ENCODE data around the gene GRIN3B.
A peak's percentile ranks its signal among the peaks of the same experiment; 100 is the strongest.

GRIN3B gene

DNA sequence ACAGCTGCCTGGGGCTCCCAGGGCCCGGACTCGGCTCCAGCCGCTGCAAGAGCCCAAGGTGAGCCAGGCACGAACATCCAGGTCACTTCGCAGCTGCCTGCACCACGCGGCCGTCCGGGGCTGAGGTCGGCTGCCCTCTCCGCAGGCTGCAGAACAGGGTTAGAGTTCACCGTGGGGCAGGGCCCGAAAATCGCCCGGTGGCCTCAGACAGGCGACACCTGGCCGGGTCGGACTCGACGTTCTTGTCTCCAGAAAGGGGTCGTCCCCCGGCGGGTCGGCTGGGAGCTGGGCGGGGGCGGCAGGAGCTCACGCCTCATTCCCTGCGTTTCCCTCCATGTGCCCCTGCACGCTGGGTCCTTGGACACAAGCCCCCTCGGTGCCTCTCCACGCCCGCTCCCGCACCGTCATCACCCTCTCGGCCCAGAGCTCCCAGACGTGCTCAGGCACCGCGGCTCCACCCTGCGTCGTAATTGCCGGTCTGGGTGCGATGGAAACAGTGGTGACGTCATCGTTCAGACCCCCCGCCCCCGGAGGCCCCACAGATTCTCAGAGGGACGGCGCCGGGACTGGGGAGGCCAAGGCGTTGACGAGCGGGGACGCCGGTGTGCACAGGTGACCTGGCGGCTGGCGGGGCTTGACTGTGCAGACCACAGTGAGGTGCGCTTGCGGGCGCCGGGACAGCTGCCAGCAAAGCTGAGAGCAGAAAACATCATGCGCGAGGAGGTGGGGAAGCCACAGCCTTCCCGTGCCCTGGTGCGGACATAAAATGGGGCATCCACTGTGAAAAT lies 4.0 kb upstream of the GRIN3B start:
- Histone ChIP-seq H3K4me1 (peaks cover 18 to 38% (median 32%) of the 10 kb centered on the region in 10 experiments), H3K27me3 (peaks cover 66 to 73% (median 70%) of the 10 kb centered on the region in 11 experiments), H3K4me2 (peak overlapping the region; percentile 66 to 76 (median 72)), H3K9me3 (replicated peaks in 1 of 11) (no peaks in the 10 kb centered on the region), H3K4me3 (peak overlapping the region in 6 of 10 experiments; percentile 7 to 50 (median 32); a peak in 7 of 20 replicates), H4K20me1 (peaks cover 0 to 81% (median 64%) of the 10 kb centered on the region in 11 experiments; a peak in 21 of 22 replicates), H3K9ac (peak overlapping the region in 5 of 11 experiments; percentile 14 to 37 (median 29); a peak in 2 of 22 replicates), H3K36me3 (peaks cover 15 to 38% (median 31%) of the 10 kb centered on the region in 11 experiments; a peak in 20 of 22 replicates), H3K27ac (no peak overlapping the region)
- TF ChIP-seq Cebpa-rat (IDR thresholded peaks at IDR 0.05), result no peak

- peaks cover 21 to 41% (median 35%) of the 10 kb centered on the region in 10 experiments for H3K4me1 ChIP-seq
- no peak overlapping the region for H3K4me3 ChIP-seq
- peaks cover 9 to 25% (median 19%) of the 10 kb centered on the region in 11 experiments; a peak in 20 of 22 replicates for H3K36me3 ChIP-seq
- no peak overlapping the region for H3K27ac ChIP-seq
- H3K4me2 ChIP-seq, result no peak overlapping the region
- peaks cover 84 to 91% (median 88%) of the 10 kb centered on the region in 11 experiments for H3K27me3 ChIP-seq
- H3K9me3 ChIP-seq (replicated peaks in 1 of 11), result no peaks in the 10 kb centered on the region
- TF ChIP-seq Cebpa-rat (IDR thresholded peaks at IDR 0.05), result no peak
- H4K20me1 ChIP-seq, result peaks cover 0 to 82% (median 59%) of the 10 kb centered on the region in 11 experiments; a peak in 21 of 22 replicates
- H3K9ac ChIP-seq, result no peak overlapping the region
Observed at GRCh38 chr19:998064-998463, 2.2 kb upstream of the GRIN3B start.

DNA sequence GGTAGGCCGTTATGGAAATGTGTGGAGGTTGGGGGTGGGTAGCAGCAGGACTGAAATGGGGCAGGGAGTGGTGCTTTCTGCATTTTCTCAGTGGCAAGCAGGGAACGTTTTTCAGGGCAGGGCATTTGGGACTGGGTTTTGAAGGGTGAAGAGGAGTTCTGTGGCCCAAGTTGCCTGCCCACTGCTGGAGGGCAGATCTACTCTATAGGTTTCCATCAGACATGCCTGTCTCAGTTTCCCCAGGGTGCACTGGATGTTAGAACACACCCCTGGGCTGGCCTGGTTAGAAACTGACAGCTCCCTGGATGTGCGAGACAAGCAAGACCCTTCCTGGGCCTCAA lies 870 bp upstream of the GRIN3B start:
- no peak overlapping the region for H3K4me2 ChIP-seq
- H4K20me1 ChIP-seq, result peaks cover 0 to 81% (median 46%) of the 10 kb centered on the region in 11 experiments; a peak in 21 of 22 replicates
- H3K36me3 ChIP-seq, result peaks cover 2 to 13% (median 6%) of the 10 kb centered on the region in 11 experiments; a peak in 17 of 22 replicates
- TF ChIP-seq Cebpa-rat (IDR thresholded peaks at IDR 0.05), result no peak
- H3K27me3 ChIP-seq, result peaks cover 88 to 99% (median 96%) of the 10 kb centered on the region in 11 experiments
- H3K4me3 ChIP-seq, result no peak overlapping the region
- H3K9ac ChIP-seq, result no peak overlapping the region
- no peak overlapping the region for H3K27ac ChIP-seq
- H3K4me1 ChIP-seq, result peaks cover 21 to 39% (median 34%) of the 10 kb centered on the region in 10 experiments
- no peaks in the 10 kb centered on the region for H3K9me3 ChIP-seq (replicated peaks in 1 of 11)

- Histone ChIP-seq H3K9ac (peak overlapping the region in 5 of 11 experiments; percentile 9 to 59 (median 32); a peak in 7 of 22 replicates), H3K27ac (no peak overlapping the region), H3K4me1 (peaks cover 18 to 25% (median 22%) of the 10 kb centered on the region in 10 experiments), H3K9me3 (replicated peaks in 1 of 11) (no peaks in the 10 kb centered on the region), H3K27me3 (peaks cover 76 to 84% (median 81%) of the 10 kb centered on the region in 11 experiments), H4K20me1 (peaks cover 0 to 77% (median 31%) of the 10 kb centered on the region in 11 experiments; a peak in 20 of 22 replicates), H3K4me3 (peak overlapping the region; percentile 31 to 63 (median 46); a peak in 16 of 20 replicates), H3K36me3 (no peaks in the 10 kb centered on the region), H3K4me2 (peak overlapping the region; percentile 51 to 90 (median 73))
- TF ChIP-seq Cebpa-rat (IDR thresholded peaks at IDR 0.05), result no peak
Observed at GRCh38 chr19:1000591-1001537, 645 bp downstream of the GRIN3B start.

DNA sequence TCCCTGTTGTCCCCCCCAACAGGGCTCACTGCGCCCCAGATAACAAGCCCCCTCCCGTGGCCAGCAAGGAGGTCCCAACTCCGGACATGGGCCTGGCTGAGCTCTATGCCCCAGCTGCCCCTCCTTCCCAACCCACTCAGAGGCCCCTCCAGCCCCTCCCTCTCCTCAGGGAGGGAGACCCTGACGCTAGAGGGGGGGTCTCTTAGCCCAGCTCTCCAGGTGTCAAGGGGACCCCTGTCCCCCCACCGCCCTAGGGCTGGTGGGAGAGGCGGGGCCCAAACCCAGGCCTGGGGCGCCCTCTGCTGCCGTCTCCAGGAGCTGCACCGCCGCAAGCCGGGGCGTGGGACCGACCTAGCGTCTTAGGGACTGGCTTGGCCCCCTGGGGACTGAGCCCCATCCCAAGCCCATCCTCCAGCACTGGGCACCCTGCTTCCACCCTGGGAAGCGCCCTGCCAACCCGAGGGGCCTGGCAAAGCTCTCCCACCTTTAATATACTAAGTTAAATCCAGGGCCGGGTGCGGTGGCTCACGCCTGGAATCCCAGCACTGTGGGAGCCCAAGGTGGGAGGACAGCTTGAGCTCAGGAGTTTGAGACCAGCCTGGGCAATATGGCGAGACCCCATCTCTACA lies 1.4 kb downstream of the GRIN3B start:
- Histone ChIP-seq H3K4me1 (peaks cover 10 to 17% (median 15%) of the 10 kb centered on the region in 10 experiments; a peak in 17 of 20 replicates), H3K9me3 (replicated peaks in 1 of 11) (no peaks in the 10 kb centered on the region), H3K4me3 (peak overlapping the region in 5 of 10 experiments; percentile 39 to 63 (median 54); a peak in 7 of 20 replicates), H4K20me1 (peaks cover 0 to 74% (median 28%) of the 10 kb centered on the region in 11 experiments; a peak in 18 of 22 replicates), H3K27me3 (peaks cover 68 to 76% (median 73%) of the 10 kb centered on the region in 11 experiments), H3K36me3 (peaks cover 0 to 4% (median 0%) of the 10 kb centered on the region in 11 experiments; a peak in 1 of 22 replicates), H3K4me2 (peak overlapping the region in 10 of 11 experiments; percentile 17 to 90 (median 73); a peak in 17 of 22 replicates), H3K9ac (no peak overlapping the region; a peak in 1 of 22 replicates), H3K27ac (no peak overlapping the region)
- TF ChIP-seq Cebpa-rat (IDR thresholded peaks at IDR 0.05), result no peak

GRCh38 chr19:1002600-1002999 lies 2.4 kb downstream of the GRIN3B start:
- Histone ChIP-seq H3K4me2 (no peak overlapping the region), H3K4me3 (no peak overlapping the region), H3K36me3 (peaks cover 0 to 12% (median 0%) of the 10 kb centered on the region in 11 experiments; a peak in 3 of 22 replicates), H3K4me1 (peaks cover 10 to 16% (median 15%) of the 10 kb centered on the region in 10 experiments; a peak in 14 of 20 replicates), H3K9me3 (replicated peaks in 1 of 11) (no peaks in the 10 kb centered on the region), H4K20me1 (peaks cover 0 to 78% (median 28%) of the 10 kb centered on the region in 11 experiments; a peak in 18 of 22 replicates), H3K27me3 (peaks cover 59 to 67% (median 64%) of the 10 kb centered on the region in 11 experiments), H3K27ac (no peak overlapping the region), H3K9ac (no peak overlapping the region)
- no peak for TF ChIP-seq Cebpa-rat (IDR thresholded peaks at IDR 0.05)

DNA sequence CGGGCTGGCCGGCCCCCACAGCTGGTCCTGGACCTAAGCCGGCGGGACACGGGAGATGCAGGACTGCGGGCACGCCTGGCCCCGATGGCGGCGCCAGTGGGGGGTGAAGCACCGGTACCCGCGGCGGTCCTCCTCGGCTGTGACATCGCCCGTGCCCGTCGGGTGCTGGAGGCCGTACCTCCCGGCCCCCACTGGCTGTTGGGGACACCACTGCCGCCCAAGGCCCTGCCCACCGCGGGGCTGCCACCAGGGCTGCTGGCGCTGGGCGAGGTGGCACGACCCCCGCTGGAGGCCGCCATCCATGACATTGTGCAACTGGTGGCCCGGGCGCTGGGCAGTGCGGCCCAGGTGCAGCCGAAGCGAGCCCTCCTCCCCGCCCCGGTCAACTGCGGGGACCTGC lies 3.1 kb downstream of the GRIN3B start:
- H4K20me1 ChIP-seq, result peaks cover 0 to 72% (median 25%) of the 10 kb centered on the region in 11 experiments; a peak in 18 of 22 replicates
- H3K4me2 ChIP-seq, result no peak overlapping the region
- H3K36me3 ChIP-seq, result peaks cover 0 to 12% (median 0%) of the 10 kb centered on the region in 11 experiments; a peak in 6 of 22 replicates
- peaks cover 52 to 60% (median 57%) of the 10 kb centered on the region in 11 experiments for H3K27me3 ChIP-seq
- H3K27ac ChIP-seq, result no peak overlapping the region
- peaks cover 10 to 16% (median 15%) of the 10 kb centered on the region in 10 experiments; a peak in 14 of 20 replicates for H3K4me1 ChIP-seq
- H3K9ac ChIP-seq, result no peak overlapping the region
- no peak overlapping the region for H3K4me3 ChIP-seq
- TF ChIP-seq Cebpa-rat (IDR thresholded peaks at IDR 0.05), result no peak
- H3K9me3 ChIP-seq (replicated peaks in 1 of 11), result no peaks in the 10 kb centered on the region

Measured in BLaER1 treated with 17β-estradiol and CSF1 and Interleukin-3, amounts not matched to agents 10 nM and 100 nM (cell line).